Spleen (tissue), 7 donors: Measurements from ENCODE around the gene GJA4.

ENCODE experiments used
- POLR2A ChIP-seq, 3 donors: fragments of 450-650 bp; IDR thresholded peaks; one replicate each; pipeline ENCODE4 v1.5.1; 2017; ENCODE audit warnings: antibody characterized with exemption in 3 of 3, mild to moderate bottlenecking in 1 of 3
- TF ChIP-seq, protein P1 (sequence below), 11 experiments: fragments of 200-600 bp in 7 of 11; fragments of 450-650 bp in 4 of 11; sonication (generic) in 4 of 11; IDR thresholded peaks in 8 of 11; conservative IDR thresholded peaks in 3 of 11; 1 replicate in 7 of 11; 2 replicates in 4 of 11; pipeline versions ENCODE4 v1.4.0 to v1.8.0; 2016 to 2021; ENCODE audit warnings: antibody characterized with exemption in 11 of 11, inconsistent platforms in 4 of 11, mild to moderate bottlenecking in 1 of 11
- donor health status: DM: no; HTN: no; CAD: no; lungs with moderate emphysema.
- donor health status: DM: no; HTN: no; CAD: no.
- donor health status: DM: no; HTN: no; CAD: no.

DNA sequence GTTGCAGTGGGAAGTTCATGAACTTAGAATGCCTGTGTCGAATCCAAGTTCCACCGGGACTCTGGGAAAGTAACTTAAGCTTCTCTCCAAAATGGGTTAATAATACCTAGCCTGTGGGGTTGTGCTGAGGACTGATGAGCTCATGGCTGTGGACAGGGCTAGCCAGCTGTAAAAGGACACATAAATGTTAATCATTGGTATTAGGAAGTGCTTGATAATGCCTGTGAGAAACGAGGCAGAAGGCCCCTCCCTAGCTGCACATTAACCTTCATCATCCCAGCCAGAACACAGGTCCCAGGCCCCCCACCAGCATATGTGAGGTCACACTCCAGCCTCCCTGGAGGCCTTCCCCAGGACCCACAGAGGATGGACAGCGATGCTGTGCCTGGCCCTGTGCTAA, 34.0 kb upstream of the GJA4 start:
- TF ChIP-seq, protein P1, sequence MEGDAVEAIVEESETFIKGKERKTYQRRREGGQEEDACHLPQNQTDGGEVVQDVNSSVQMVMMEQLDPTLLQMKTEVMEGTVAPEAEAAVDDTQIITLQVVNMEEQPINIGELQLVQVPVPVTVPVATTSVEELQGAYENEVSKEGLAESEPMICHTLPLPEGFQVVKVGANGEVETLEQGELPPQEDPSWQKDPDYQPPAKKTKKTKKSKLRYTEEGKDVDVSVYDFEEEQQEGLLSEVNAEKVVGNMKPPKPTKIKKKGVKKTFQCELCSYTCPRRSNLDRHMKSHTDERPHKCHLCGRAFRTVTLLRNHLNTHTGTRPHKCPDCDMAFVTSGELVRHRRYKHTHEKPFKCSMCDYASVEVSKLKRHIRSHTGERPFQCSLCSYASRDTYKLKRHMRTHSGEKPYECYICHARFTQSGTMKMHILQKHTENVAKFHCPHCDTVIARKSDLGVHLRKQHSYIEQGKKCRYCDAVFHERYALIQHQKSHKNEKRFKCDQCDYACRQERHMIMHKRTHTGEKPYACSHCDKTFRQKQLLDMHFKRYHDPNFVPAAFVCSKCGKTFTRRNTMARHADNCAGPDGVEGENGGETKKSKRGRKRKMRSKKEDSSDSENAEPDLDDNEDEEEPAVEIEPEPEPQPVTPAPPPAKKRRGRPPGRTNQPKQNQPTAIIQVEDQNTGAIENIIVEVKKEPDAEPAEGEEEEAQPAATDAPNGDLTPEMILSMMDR (IDR thresholded peaks at IDR 0.05 in 8 of 11, conservative IDR thresholded peaks at IDR 0.05 in 3 of 11), result no peak
- no peak for TF ChIP-seq POLR2A (IDR thresholded peaks at IDR 0.05)
